Activated CD8-positive, alpha-beta memory T cell treated with anti-CD3 and anti-CD28 coated beads, Interleukin-2, amount 50 U/mL, for 24 hours (primary cell): ENCODE data around the gene NGEF.

Source experiments
- DNase-seq: peaks from one replicate; pipeline ENCODE4 v3.0.0-alpha.2; 2020; ENCODE audit errors: extremely low read depth

NGEF gene

DNA sequence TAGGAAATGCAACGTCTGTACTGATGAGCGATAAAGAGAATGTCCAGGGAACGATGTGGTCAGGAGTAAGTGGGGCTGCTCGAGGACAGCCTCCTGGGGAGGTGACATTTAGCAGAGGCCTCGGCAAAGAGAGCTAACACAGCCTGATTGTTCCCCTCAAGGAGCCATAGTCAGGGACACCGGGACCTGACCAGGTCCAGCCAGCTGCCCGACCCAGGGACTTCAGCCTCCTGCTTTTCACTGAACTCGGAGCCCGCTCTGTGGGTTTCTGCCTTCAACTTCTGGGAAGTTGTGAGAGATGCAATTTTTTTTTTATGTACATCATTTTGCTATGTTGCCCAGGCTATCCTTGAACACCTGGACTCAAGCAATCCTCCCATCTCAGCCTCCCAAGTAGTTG, 29.5 kb upstream of the NGEF start:
- DNase-seq: no peak

DNA sequence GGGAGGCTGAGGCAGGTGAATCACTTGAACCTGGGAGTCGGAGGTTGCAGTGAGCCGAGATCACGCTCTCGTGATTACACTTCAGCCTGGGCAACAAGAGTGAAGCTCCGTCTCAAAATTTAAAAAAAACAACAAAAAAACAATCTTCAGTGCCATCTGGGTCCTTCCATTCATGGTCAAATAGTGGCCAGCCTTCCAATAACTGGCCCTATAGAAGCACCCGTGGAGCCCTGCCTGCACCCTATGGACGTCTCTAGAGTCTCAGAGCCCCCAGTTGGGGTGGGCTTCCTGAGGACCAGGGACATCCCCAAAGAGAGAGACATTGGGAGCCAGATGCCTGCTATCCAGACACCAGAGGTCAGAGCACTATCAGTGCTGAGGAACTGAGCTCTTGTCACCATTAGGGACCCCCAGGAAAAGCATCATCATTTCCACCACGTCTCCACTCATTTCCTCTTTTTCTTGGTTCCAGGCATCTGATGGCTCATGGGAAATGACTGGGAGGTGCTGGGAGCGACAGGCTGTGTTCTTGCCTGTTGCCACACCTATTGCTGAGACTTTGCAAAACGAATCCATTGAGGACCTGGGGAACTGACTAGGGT, 28.8 kb upstream of the NGEF start:
- no peak for DNase-seq

DNA sequence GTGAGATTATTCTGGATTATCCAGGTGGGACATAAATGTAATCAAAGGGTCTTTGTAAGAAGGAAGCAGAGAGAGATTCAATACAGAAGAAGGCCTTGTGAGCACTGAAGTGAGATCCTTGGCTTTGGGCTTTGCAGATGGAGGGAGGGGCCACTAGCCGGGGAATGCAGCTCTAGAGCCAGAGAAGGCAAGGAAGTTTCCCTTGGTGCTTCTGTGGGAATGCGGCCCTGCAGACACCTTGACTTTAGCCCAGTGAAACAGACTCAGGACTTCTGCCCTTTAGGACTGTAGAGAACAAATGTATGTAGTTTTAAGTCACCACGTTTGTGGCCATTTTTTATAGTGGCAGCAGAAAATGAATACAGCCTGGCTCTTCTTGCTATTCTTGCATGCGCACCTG, 27.5 kb upstream of the NGEF start:
- DNase-seq: no peak

DNA sequence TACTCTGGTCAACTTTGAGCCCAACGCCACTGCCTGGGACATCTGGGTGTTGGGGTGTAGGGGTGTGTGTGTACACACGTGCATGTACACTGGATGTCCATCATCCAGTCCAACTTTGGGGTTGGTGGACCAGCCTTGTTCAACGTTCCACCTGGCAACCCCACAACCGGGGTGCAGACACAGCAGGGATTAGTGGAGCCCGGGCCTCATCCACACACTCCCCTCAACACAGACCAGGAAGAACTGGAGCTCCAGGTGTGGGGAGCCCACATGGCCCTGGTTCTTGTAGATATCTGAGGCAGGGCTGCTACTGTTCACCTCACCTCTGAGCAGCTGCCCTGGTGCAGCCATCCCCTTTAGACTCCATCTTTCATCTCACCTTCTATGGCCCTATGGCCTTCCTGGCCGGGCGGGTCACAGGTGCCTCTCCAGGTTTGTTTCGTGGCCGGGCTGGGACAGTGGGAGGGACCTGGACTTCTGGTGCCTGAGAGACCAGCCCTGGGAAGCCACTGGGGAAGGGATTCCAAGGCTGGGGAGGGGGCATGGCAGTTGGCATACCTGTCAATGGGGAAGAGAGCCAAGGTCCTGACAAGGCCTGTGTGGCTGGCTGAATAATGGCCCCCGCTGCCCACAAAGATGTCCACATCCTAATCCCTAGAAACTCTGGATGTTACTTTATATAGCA, 26.9 kb upstream of the NGEF start:
- no peak for DNase-seq

DNA sequence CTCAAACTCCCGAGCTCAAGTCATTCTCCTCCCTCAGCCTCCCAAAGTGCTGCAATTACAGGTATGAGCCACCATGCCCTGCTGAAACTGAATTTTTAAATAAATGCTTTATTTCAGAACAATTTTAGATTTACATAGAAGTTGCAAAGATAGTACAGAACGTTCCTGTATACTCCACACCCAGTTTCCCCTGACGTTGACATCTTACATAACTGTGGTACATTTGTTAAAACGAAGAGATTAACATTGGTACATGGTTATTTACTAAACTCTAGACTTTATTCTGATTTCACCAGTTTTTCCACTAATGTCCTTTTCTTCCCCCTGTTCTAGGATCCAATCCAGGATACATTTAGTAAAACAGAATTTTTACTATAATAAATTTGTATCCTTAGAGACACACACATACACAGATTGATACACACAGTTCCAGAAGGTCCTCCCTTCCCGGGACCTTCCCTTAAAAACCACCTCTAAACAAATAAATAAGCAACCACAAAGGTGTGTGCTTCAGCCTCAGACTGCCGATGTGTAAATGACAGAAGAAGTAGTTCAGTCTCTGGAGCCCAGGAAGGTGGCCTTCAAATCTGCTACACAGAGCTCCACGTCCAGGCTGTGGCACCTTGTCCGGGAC, 26.3 kb upstream of the NGEF start:
- DNase-seq: no peak

DNA sequence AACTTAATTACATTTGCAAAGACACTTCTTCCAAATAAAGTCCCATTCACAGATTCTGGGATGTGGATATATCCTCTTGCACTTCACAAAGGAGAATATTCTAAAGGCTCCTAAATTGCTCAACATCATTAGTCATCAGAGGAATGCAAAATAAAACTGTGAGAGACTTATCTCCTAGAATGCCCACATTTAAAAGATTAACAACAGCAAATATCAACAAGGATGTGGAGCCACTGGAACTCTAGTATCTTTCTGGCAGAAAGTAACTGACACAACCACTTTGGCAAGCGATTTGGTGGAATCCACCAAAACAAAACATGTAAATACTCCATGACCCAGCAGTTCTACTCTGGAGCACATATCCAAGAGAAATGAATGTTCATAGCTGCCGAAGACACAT, 24.0 kb upstream of the NGEF start:
- DNase-seq: no peak

DNA sequence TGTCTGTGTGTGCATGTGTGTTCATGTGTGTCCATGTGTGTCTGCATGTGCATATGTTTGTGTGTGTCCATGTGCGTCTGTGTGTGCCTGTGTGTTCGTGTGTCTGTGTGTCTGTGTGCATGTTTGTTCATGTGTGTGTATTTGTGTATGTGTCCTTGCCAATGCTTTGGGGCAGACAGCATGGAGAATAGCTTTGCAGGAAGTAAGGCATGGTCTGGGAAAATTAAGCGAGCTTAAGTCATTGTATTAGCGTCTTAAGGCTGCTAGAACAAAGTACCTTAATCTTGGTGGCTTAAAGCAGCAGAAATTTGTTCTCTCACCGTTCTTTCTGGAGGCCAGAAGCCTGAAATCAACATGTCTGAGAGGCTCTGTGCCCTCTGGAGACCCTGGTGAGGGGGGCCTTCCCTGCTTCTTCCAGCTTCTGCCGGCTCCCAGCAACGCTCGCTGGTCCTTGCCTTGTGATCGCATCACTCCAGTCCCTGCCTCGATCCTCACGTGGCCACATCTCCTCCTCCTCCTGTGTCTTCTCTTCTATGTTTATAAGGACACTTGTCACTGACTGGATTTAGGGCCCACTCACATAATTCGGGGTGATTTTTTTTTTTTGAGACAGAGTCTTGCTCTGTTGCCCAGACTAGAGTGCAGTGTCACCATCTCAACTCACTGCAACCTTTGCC, 23.2 kb upstream of the NGEF start:
- DNase-seq: no peak

DNA sequence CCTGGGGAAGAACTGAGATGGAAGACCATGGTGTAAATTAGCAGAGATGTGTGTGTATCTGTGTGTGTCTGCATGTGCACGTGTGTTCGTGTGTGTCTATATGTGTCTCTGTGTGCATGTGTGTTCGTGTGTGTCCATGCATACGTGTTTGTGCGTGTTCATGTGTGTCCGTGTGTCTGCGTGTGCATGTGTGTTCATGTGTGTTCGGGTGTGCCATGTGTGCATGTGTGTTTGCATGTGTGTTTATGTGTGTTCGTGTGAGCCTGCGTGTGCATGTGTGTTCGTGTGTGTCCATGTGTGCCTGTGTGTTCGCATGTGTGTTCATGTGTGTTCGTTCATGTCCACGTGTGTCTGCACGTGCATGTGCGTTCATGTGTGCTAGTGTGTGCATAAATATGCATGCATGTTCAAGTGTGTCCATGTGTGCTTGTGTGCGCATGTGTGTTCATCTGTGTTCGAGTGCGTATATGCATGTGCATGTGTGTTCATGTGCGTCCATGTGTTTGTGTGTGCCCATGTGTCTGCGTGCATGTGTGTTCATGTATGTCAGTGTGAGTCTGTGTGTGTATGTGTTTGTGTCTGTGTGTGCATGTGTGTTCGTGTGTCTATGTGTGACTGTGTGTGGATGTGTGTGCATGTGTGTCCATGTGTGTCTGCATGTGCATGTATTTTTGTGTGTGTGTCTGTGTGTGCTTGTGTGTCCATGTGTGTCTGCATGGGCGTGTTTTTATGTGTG, 22.5 kb upstream of the NGEF start:
- no peak for DNase-seq

DNA sequence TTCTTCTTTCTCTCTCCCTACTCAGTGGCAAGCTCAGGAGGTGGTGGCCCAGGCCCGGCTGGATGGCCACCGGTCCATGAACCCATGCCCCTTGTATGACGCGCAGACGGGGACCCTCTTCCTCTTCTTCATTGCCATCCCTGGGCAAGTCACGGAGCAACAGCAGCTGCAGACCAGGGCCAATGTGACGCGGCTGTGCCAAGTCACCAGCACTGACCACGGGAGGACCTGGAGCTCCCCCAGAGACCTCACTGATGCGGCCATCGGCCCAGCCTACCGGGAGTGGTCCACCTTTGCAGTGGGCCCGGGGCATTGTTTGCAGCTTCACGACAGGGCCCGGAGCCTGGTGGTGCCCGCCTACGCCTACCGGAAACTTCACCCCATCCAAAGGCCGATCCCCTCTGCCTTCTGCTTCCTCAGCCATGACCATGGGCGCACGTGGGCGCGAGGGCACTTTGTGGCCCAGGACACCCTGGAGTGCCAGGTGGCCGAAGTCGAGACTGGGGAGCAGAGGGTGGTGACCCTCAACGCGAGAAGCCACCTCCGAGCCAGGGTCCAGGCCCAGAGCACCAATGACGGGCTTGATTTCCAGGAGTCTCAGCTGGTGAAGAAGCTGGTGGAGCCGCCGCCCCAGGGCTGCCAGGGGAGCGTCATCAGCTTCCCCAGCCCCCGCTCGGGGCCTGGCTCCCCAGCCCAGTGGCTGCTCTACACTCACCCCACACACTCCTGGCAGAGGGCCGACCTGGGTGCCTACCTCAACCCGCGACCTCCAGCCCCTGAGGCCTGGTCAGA, 21.2 kb upstream of the NGEF start:
- no peak for DNase-seq

DNA sequence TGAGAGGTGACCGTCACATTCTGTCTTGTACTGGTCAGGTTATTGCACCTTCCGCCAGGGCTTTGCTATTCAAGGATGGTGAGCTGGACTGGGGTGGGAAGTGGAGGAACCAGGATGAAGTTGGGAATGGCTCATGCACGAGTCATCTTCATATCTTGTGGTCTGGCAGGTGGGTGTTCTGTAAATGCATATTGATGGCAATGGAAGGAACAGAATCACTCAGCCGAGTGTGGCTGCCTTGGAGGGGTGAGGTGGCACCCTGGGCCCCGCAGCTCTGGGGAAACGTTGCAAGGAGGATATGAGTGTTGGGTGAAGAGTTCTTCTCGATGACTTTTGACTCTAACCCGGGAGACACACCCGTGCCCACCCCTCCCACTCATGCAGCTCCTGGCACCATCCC, 20.6 kb upstream of the NGEF start:
- DNase-seq: no peak

DNA sequence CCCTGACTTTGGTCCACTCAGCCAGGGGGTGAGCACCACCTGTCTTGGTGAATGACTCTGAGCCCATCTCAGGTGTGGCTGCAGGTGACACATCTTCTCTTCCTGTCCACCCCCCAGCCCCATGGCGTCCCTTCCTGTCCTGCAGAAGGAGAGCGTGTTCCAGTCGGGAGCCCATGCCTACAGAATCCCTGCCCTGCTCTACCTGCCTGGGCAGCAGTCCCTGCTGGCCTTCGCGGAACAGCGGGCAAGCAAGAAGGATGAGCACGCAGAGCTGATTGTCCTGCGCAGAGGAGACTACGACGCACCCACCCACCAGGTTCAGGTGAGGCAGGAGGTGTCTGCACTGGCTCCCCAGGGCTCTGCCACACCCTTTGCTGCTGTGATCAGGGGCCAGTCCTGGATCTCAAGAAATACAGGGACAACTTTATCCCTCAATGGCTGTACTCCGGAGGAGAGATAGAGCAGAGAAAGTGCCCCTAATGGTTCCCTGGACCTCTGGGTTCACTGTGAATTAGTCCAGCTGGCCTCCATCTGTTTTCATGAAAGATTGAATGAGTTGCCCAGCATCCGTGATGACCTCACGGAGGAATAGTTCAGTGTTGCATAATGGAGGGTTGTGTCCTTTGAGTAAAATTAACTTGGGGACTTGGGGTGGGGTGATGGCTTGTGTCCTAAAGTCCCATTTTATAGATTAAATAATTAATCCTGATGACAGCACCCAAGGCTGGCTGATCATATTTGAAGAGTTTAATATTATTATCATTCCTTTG, 19.7 kb upstream of the NGEF start, which contains the start of gene NEU2:
Gene NEU2 (plus strand): TSS at position 122 of the 770 bp plus-strand sequence. CDS start 0 bp downstream, at position 122.
- no peak for DNase-seq

DNA sequence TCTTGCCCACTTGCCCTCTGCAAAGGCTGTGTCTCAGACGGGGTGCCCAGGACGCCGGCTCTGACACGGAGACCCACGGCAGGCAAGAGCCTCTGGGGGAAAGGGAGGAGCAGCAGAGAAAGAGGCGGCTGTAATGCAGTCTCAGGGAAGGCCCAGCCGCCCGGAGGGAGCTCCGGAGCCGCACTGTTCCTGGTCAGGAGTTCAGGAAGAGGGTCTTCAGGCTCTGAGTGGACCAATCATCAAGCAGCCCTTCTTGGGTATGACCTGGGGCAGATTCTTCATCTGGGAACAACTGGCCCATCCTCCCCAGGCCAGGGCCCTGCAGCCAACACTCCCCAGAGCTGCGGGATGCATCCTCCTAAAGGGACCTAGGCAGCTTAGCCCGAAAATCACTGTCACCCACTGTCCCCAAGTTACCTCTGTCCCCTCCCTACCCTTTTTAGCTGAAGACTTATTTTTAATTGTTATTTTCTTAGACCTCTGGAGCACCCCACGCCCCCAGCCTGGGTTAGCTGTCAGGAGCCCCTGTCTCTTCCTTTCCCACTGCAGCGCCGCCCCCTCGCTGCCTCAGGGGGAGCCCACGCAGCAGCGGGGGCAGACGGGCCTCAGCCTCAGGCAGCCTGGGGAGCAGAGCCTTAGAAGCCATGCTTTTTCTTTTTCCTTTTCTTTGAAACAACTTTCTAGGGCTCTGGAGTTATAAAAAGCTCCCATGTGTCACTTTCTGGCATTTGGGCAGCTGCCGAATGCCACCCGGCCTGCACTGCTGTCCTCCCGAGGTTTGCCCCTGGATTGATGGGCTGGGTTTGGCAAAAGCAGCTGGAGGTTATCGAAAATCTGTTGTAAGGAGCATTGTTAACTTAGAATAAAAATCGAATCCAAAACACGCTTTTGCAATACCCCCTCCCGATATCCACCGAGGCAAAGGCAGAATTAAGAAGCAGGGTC, 18.8 kb upstream of the NGEF start:
- no peak for DNase-seq

DNA sequence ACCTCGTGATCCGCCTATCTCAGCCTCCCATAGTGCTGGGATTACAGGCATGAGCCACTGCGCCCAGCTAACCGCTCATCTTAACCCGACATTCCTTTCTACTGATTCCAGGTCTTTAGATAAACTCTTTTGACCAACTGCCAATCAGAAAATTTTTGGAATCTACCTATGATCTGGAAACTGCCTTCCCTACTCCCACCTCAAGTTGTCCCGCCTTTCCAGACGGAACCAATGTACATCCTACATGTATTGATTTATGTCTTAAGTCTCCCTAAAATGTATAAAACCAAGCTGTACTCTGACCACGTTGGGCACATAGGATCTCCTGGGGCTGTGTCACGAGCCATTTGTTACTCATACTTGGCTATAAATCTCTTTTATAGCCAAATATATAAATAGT, 16.3 kb upstream of the NGEF start:
- no peak for DNase-seq

DNA sequence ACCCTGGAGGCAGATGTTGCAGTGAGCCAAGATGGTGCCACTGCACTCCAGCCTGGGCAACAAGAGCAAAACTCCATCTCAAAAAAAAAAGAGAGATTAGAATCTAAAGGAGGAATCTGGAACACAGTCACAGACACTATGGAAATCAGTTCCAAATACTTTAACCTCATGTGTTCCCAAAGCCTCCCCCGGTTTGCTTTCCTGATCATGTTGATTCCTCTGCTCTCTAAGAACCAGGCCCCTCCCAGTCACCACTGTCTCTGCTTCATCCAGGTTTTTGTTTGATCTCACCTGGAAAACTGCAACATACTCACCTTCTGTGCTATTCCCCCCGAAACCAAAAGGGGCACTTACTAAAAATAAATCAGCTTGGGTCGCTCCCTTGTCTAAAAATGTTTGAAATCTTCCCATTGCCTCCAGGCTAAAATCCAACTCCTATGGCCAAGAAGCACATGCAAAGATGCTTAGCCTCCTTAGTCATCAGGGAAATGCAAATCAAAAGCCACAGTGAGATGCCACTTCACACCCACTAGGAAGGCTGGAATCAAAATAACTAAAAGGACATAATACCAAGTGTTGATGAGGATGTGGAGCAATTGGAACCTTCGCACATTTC, 13.2 kb upstream of the NGEF start:
- no peak for DNase-seq

DNA sequence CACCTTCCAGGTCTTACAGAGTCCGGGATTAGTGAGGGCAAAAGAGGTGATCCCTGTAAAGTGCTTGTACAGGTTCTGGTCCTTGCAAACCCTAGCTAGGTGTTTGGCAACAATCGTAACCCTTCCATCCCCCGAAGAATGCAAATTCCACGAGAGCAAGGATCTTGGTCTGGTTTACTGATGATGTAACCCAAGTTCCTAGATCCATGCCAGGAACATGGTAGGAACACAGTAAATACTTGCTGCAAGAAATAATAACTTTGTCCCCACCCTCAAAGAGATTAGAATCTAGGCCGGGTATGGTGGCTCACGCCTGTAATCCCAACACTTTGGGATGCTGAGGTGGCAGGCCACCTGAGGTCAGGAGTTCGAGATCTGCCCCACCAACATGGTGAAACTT, 12.7 kb upstream of the NGEF start:
- no peak for DNase-seq

DNA sequence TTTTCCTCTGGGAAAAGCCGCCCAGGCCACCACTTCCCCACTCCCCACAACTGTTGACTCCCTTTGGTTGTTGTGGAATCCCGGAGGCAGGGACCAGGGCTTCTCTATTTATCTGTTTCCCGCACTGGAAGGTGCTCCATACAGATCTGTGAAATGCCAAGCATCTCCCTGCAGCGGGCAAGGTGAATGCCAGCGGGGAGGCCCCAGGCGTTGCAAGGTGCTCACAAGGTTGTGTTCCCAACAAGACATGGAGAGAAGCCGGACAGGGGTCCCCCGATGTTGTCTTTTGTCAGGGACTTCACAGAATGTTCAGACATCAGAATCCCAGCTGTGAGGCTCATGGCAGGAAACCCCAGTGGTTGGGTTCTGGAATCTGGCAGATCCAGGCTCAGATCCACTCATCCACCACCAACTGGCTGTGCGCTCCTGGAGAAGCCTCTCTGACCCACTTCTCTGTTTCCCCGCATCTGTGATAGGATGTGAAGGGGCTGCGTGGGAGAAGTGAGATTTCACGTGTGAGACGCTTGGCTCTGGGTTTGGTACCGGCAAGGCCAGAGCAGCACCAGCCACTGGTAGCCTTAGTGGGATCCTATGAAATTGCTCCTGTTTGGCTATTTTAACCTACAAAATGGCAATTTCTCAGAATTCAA, 10.8 kb upstream of the NGEF start:
- DNase-seq: no peak

DNA sequence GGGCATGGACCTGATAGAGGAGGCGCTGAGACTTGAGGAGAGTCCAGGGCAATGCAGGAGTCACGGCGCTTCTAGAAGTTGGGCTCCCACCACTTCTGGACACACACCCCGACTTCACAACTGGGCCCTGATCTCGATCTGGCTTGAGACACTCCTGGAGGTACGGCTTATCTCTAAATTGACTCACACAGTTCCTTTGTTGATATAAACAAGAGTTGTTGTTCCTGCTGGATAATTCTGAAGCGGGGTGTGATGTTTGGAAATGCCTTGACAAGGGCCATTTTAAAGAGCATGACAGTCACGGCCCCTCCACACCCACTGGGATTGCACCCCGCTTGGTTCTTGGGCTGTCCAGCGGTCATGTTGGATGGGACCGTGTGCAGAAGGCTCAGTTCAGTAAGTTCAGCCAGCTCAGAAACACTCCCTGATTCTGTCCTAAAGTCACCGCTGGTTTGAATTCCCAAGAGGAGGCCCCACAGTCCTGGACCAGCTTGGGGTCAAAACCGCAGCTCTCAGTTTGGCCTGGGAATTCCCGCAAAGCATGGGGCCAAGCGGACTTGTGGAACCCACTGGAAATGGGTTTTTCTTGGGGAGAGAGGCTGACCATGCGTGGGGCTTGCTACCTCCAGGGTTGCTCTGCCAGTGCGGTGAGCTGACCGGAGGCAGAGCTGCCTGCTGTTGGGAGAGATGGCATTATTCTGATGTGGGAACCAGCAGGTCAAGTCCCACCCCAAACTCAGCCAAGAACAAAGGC, 10.1 kb upstream of the NGEF start:
- no peak for DNase-seq

DNA sequence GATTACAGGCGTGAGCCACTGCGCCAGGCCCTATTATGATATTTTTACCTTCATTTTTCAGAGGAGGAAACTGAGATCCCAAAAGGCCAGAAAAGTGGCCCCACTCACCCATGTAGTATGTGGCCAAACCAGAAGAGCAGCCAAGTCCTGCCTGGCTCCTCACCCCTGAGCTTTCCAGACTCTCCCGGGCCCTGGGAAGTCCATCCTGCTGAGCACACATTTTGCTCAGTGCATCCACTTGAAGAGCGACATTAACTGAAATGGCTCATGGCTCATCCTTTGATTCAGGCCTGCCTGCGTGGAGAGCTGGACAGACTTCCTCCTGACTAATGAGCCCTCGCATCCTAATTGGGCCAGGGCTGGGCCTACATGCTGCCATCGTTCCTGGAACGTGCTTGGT, 9.5 kb upstream of the NGEF start:
- DNase-seq: no peak
